Fibroblast of the conjunctiva (primary cell): Measurements from ENCODE around the gene DAPK2.

ENCODE experiments used
- DNase-seq: peaks from one replicate; pipeline ENCODE4 v3.0.0-alpha.2; 2010; ENCODE audit warnings: low read depth

Gene DAPK2

GRCh38 chr15:63869371-63870042 lies 176.8 kb downstream of the DAPK2 start:
- DNase-seq, result no peak

- DNase-seq, result no peak
Observed at GRCh38 chr15:63864186-63864585, 182.1 kb downstream of the DAPK2 start.

DNA sequence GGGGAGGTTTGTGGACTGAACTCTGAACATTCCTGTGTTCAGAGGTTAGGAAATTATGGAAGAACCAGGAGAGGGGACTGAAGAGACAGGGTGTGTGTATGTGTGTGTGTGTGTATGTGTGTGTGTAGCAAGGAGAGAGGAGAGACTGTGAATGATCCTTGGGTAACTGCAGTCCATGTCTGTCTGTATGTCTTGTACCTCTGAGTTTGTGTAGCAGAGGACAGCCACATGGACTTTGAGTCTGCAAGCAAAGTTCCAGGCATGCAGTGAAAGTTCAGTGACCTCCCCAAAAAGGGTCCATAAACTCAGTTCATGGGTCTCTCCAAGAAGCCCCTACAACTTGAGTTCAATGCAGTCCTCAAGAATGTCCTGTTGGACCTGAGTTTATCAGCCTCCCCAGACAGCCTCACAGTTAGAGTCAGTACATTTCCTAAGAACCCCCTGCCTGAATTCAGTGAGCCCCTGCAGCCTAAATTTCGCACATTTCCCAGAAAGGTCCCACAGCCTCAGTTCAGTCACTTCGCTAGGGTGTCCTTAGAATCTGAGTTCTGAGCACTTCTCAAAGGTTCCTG lies 184.3 kb downstream of the DAPK2 start:
- no peak for DNase-seq

- DNase-seq, result no peak
Observed at GRCh38 chr15:63860555-63860954, 185.7 kb downstream of the DAPK2 start.

DNA sequence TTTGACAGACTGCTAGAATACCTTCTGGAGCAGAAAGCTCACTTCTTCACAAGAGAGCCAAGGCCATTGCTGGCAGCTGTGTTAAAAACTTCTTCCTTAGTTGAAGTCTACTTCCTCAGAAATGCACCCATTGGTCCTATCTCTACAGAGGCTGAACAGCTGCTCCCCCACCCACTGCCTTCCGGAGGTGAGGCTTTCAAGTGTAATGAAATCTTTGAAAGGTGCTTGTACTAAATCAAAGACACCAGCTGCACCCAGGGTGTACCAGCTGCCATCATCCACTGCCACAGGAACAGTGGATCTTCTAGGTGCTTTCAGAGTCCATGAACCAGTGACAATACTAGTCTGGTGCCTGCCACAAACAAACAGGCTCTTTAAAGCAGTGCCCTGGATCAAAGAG lies 186.1 kb downstream of the DAPK2 start:
- DNase-seq, result no peak

GRCh38 chr15:63858881-63859280 lies 187.4 kb downstream of the DAPK2 start:
- DNase-seq, result no peak

- no peak for DNase-seq
Observed at GRCh38 chr15:63858448-63858847, 187.8 kb downstream of the DAPK2 start.

- no peak for DNase-seq
Observed at GRCh38 chr15:63857461-63857856, 188.8 kb downstream of the DAPK2 start.
